Activated B cell treated with CpG ODN at 0.5 μM for 24 hours (primary cell): ENCODE data around the gene PTGFR. TPM values are rescaled to one million over a fixed set of nuclear protein-coding genes. Genes with fewer than 3 reads are reported as not detected.

Experiments
- ATAC-seq: fragments of 200-7000 bp; cut with Tn5 transposase; one replicate; pipeline ENCODE4 v1.10.0; 2021; ENCODE audit warnings: low read depth, mild to moderate bottlenecking, moderate library complexity
- CTCF ChIA-PET: fragments of 350-600 bp; sonication (Branson Sonifier 250); formaldehyde crosslinking; loops from one replicate; lab custom pipeline; 2021; ENCODE audit warnings: antibody characterized with exemption; lab: Charles Lee
- POLR2A ChIA-PET: fragments of 350-600 bp; sonication (Branson Sonifier 250); formaldehyde crosslinking; loops from one replicate; lab custom pipeline; 2021; ENCODE audit warnings: antibody characterized with exemption; lab: Charles Lee
- DNase-seq: peaks from one replicate; pipeline ENCODE4 v3.0.0; 2022
- H3K27ac Mint-ChIP-seq: one replicate; pipeline ENCODE4 v1.8.0; 2020; ENCODE audit warnings: mixed read lengths
- H3K27me3 Mint-ChIP-seq: one replicate; pipeline ENCODE4 v1.8.0; 2021; ENCODE audit warnings: mixed read lengths
- H3K36me3 Mint-ChIP-seq: one replicate; pipeline ENCODE4 v1.8.0; 2021; ENCODE audit warnings: low read depth, mixed read lengths
- H3K4me1 Mint-ChIP-seq: one replicate; pipeline ENCODE4 v1.8.0; 2021; ENCODE audit warnings: mixed read lengths
- H3K4me3 Mint-ChIP-seq: one replicate; pipeline ENCODE4 v1.8.0; 2020; ENCODE audit warnings: mild to moderate bottlenecking, mixed read lengths
- H3K9me3 Mint-ChIP-seq: one replicate; pipeline ENCODE4 v1.8.0; 2020; ENCODE audit warnings: mixed read lengths
- intact Hi-C: fragments of 100-400 bp; cut with micrococcal nuclease; formaldehyde crosslinking; loops from one replicate; pipeline ENCODE4 v1.15.1; 2024
- total RNA-seq: library from RNA; stranded (reverse); gene quantifications from 2 replicates; pipeline ENCODE4 v1.2.3, GENCODE V29; 2022
- TF ChIP-seq, protein P1 (sequence below): fragments of 200-600 bp; IDR thresholded peaks from one replicate; pipeline ENCODE4 v1.8.0; 2022; ENCODE audit warnings: antibody characterized with exemption, mild to moderate bottlenecking

PTGFR gene
- total RNA-seq, 1 donor from 2014 or later, result not detected

DNA sequence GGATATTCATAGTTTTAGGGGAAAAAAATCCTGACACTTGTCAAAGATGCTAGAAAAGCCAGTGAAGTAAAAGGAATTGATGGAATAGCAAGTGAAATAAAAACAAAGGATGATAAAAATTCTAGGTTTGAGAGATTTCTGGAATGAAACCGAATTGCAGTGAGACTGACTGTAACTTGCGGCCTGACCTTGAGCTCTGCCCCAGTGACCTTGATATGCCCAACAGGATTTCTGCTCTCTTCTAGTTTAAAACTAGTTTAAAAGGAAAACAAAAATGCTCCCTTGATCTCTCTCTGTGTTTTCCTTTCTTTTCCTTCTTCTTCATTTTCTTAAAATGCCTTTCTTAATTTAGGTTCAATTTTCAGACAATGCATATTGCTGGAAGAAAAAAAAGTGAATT is 74.6 kb downstream of the PTGFR start:
- intact Hi-C loops, result no loop called here
- CTCF ChIA-PET, result no interaction called here
- TF ChIP-seq, protein P1, sequence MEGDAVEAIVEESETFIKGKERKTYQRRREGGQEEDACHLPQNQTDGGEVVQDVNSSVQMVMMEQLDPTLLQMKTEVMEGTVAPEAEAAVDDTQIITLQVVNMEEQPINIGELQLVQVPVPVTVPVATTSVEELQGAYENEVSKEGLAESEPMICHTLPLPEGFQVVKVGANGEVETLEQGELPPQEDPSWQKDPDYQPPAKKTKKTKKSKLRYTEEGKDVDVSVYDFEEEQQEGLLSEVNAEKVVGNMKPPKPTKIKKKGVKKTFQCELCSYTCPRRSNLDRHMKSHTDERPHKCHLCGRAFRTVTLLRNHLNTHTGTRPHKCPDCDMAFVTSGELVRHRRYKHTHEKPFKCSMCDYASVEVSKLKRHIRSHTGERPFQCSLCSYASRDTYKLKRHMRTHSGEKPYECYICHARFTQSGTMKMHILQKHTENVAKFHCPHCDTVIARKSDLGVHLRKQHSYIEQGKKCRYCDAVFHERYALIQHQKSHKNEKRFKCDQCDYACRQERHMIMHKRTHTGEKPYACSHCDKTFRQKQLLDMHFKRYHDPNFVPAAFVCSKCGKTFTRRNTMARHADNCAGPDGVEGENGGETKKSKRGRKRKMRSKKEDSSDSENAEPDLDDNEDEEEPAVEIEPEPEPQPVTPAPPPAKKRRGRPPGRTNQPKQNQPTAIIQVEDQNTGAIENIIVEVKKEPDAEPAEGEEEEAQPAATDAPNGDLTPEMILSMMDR, result no peak
- Mint-ChIP-seq H3K27me3 (no peaks in the 10 kb centered on the region), H3K4me1 (no peaks in the 10 kb centered on the region), H3K36me3 (no peaks in the 10 kb centered on the region), H3K9me3 (peaks cover 2% of the 10 kb centered on the region), H3K27ac (no peak overlapping the region), H3K4me3 (no peak overlapping the region)
- POLR2A ChIA-PET, result no interaction called here
- DNase-seq (no peak), ATAC-seq (no peak)

GRCh38 chr1:78570539-78570938 is 79.8 kb downstream of the PTGFR start:
- no peak overlapping the region for H3K27ac Mint-ChIP-seq
- DNase-seq, result no peak
- no peaks in the 10 kb centered on the region for H3K27me3 Mint-ChIP-seq
- TF ChIP-seq, protein P1, result no peak
- ChIA-PET CTCF (no interaction called here), POLR2A (no interaction called here)
- H3K36me3 Mint-ChIP-seq, result no peaks in the 10 kb centered on the region
- intact Hi-C loops, result no loop called here
- H3K4me1 Mint-ChIP-seq, result no peaks in the 10 kb centered on the region
- no peak overlapping the region for H3K4me3 Mint-ChIP-seq
- no peak for ATAC-seq
- no peaks in the 10 kb centered on the region for H3K9me3 Mint-ChIP-seq

DNA sequence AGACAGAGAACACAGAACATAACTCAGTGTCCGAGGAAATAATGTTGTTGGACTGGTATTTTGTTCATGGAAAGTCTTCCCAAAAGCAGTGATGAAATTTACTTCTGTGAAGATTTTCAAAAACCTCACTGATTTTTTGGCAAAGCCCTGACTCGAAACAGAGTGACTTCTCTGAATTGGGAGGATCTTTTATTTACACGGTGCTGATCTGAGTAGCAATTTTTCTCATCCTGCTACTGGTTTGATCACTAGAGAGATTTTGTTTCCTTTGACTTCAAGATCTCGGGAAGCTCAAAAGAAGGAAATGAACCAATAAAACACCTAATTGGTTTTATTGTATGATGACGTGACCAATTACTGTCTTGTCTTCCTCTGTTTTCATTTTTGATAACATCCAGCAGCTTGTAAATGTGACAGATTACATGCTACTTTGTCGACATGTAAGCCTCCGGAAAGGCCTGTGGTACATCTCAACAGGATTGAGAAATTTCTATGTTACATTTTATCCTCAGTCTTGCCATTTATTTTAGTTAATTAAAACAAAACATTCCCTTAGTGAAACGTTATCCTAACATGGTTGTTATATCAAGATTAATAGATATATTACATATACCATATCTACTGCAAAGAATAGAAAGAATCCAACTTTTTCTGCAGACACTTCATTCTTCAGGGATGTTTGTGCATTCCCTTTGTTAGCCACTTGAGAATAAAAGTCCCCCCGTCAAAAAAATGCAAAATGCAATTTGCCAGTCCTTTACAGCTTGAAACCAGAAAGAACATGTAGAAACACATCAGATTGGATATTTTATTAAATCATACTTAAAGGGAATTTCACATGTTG is 86.7 kb downstream of the PTGFR start:
- DNase-seq (no peak), ATAC-seq (no peak)
- ChIA-PET CTCF (no interaction called here), POLR2A (no interaction called here)
- H3K4me1 Mint-ChIP-seq, result no peaks in the 10 kb centered on the region
- H3K9me3 Mint-ChIP-seq, result no peaks in the 10 kb centered on the region
- TF ChIP-seq, protein P1, result no peak
- H3K4me3 Mint-ChIP-seq, result no peak overlapping the region
- no peaks in the 10 kb centered on the region for H3K36me3 Mint-ChIP-seq
- H3K27me3 Mint-ChIP-seq, result no peaks in the 10 kb centered on the region
- no peak overlapping the region for H3K27ac Mint-ChIP-seq
- intact Hi-C loops, result no loop called here

GRCh38 chr1:78586572-78586971 is 95.8 kb downstream of the PTGFR start:
- H3K27me3 Mint-ChIP-seq, result no peaks in the 10 kb centered on the region
- TF ChIP-seq, protein P1, result no peak
- H3K27ac Mint-ChIP-seq, result no peak overlapping the region
- H3K36me3 Mint-ChIP-seq, result no peaks in the 10 kb centered on the region
- H3K9me3 Mint-ChIP-seq, result no peaks in the 10 kb centered on the region
- H3K4me3 Mint-ChIP-seq, result no peak overlapping the region
- ChIA-PET POLR2A (no interaction called here), CTCF (no interaction called here)
- DNase-seq (no peak), ATAC-seq (no peak)
- intact Hi-C loops, result no loop called here
- no peaks in the 10 kb centered on the region for H3K4me1 Mint-ChIP-seq

GRCh38 chr1:78587211-78587610 is 96.4 kb downstream of the PTGFR start:
- CTCF ChIA-PET, result no interaction called here
- H3K36me3 Mint-ChIP-seq, result no peaks in the 10 kb centered on the region
- TF ChIP-seq, protein P1, result no peak
- H3K4me1 Mint-ChIP-seq, result no peaks in the 10 kb centered on the region
- H3K27ac Mint-ChIP-seq, result no peak overlapping the region
- peaks cover 1% of the 10 kb centered on the region for H3K27me3 Mint-ChIP-seq
- H3K4me3 Mint-ChIP-seq, result no peak overlapping the region
- H3K9me3 Mint-ChIP-seq, result no peaks in the 10 kb centered on the region
- DNase-seq (no peak), ATAC-seq (no peak)
- POLR2A ChIA-PET, result no interaction called here
- intact Hi-C loops, result no loop called here

Other genes starting within 250 kb of the PTGFR start
- gene IFI44L, start 129.5 kb downstream of the PTGFR start, total RNA-seq, result 3.6 and 5.0 TPM in 2 replicates
- 9.2 and 10.4 TPM in 2 replicates for gene IFI44, start 158.9 kb downstream of the PTGFR start, total RNA-seq